HL-60 (cell line): ENCODE results near the gene GNRH2.
A peak's percentile ranks its signal among the peaks of the same experiment; 100 is the strongest.
"Not testable (repeated sequence)": the region's sequence is repeated elsewhere in the genome, so short reads cannot be mapped to it uniquely, and the experiment has no call there.

Source experiments
- DNase-seq, 2 experiments: peaks; one replicate each; pipeline ENCODE4 v3.0.0-alpha.2; 2010 to 2020; ENCODE audit warnings: low read depth in 1 of 2, low spot score in 1 of 2
- H3K27ac ChIP-seq: fragments of 250-450 bp; sonication (Bioruptor Pico); replicated peaks from 2 replicates; pipeline ENCODE4 v1.5.1; 2020; ENCODE audit warnings: mild to moderate bottlenecking, moderate library complexity
- H3K27me3 ChIP-seq: fragments of 250-450 bp; sonication (Bioruptor Pico); 2 replicates; pipeline ENCODE4 v1.5.1; 2021; ENCODE audit warnings: mild to moderate bottlenecking, moderate library complexity; ENCODE audit not compliant: insufficient read depth, poor library complexity, severe bottlenecking
- H3K4me3 ChIP-seq: replicated peaks from 2 replicates; pipeline ENCODE4 v1.5.1; 2011; ENCODE audit warnings: mild to moderate bottlenecking, control low read depth, low read length; ENCODE audit not compliant: insufficient read depth
- GABPA ChIP-seq: IDR thresholded peaks from 2 replicates; pipeline ENCODE4 v1.6.1; 2012; ENCODE audit warnings: low read depth
- POLR2AphosphoS5 ChIP-seq: IDR thresholded peaks from 2 replicates; pipeline ENCODE4 v1.6.1; 2012; ENCODE audit warnings: low read depth
- SPI1 ChIP-seq: IDR thresholded peaks from 2 replicates; pipeline ENCODE4 v1.6.1; 2012; ENCODE audit warnings: low read depth, mild to moderate bottlenecking, borderline replicate concordance
- TF ChIP-seq, protein P1 (sequence below): IDR thresholded peaks from 2 replicates; pipeline ENCODE4 v1.6.1; 2012; ENCODE audit warnings: low read depth; ENCODE audit not compliant: insufficient replicate concordance
- TF ChIP-seq, protein P2 (sequence below): IDR thresholded peaks from one replicate; pipeline ENCODE4 v1.5.1; 2011; ENCODE audit warnings: low read length, control low read depth, inconsistent platforms; ENCODE audit not compliant: insufficient read depth

Gene GNRH2

DNA sequence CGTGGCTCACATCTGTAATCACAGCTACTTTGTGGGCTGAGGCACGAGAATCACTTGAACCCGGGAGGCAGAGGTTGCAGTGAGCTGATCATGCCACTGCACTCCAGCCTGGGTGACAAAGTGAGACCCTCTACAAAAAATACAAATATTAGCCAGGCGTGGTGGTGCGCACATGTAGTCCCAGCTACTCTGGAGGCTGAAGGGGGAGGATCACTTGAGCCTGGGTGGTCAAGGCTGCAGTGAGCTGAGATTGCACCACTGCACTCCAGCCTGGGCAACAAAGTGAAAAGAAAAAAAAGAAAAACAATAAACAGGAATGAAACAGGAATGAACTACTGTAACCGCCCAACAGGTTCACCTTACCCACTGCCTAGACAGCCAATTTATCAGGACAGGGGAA is 20.7 kb downstream of the GNRH2 start:
- H3K4me3 ChIP-seq, H3K27me3 ChIP-seq, DNase-seq, H3K27ac ChIP-seq: not testable (repeated sequence)

DNA sequence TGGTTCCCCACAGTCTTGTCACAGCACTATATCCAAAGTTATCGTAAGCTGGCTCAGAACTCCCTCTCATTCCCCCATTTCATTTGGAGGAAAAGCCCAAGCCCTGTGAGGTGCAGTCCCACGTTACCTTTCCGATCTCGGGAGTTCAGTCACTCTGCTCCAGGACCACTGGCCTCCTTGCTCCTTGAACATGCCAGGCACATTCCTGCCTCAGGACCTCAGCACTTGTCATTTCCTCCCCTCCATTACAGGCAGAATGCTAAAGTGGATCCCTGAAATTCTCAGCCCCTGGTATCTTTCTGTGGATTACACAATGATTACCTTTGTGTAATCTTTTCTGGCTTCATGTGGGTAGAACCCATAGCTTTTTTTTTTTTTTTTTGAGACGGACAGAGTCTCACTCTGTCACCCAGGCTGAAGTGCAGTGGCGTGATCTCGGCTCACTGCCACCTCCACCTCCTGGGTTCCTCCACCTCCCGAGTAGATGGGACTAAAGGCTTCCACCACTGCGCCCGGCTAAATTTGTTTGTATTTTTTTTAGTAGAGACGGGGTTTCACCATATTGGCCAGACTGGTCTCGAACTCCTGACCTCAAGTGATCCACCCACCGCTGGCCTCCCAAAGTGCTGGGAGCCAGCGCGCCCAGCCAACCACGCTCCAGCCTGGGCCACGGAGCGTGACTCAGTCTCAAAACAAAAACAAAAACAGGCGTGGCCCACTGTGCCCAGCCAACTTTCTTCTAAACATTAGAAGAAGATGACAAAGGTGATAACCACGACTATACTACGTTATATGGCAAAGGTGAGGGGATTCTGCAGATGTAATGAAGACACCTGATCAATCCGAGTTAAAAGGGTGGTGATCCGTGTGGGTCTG is 24.0 kb downstream of the GNRH2 start:
- DNase-seq = no peak
- Histone ChIP-seq H3K4me3 (no peak overlapping the region), H3K27ac (no peak overlapping the region), H3K27me3 (peaks cover under 1% of the 10 kb centered on the region)
- no peak for TF ChIP-seq GABPA
- no peak for TF ChIP-seq SPI1
- no peak for TF ChIP-seq POLR2AphosphoS5
- TF ChIP-seq, protein P1, sequence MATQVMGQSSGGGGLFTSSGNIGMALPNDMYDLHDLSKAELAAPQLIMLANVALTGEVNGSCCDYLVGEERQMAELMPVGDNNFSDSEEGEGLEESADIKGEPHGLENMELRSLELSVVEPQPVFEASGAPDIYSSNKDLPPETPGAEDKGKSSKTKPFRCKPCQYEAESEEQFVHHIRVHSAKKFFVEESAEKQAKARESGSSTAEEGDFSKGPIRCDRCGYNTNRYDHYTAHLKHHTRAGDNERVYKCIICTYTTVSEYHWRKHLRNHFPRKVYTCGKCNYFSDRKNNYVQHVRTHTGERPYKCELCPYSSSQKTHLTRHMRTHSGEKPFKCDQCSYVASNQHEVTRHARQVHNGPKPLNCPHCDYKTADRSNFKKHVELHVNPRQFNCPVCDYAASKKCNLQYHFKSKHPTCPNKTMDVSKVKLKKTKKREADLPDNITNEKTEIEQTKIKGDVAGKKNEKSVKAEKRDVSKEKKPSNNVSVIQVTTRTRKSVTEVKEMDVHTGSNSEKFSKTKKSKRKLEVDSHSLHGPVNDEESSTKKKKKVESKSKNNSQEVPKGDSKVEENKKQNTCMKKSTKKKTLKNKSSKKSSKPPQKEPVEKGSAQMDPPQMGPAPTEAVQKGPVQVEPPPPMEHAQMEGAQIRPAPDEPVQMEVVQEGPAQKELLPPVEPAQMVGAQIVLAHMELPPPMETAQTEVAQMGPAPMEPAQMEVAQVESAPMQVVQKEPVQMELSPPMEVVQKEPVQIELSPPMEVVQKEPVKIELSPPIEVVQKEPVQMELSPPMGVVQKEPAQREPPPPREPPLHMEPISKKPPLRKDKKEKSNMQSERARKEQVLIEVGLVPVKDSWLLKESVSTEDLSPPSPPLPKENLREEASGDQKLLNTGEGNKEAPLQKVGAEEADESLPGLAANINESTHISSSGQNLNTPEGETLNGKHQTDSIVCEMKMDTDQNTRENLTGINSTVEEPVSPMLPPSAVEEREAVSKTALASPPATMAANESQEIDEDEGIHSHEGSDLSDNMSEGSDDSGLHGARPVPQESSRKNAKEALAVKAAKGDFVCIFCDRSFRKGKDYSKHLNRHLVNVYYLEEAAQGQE = no peak
- TF ChIP-seq, protein P2, sequence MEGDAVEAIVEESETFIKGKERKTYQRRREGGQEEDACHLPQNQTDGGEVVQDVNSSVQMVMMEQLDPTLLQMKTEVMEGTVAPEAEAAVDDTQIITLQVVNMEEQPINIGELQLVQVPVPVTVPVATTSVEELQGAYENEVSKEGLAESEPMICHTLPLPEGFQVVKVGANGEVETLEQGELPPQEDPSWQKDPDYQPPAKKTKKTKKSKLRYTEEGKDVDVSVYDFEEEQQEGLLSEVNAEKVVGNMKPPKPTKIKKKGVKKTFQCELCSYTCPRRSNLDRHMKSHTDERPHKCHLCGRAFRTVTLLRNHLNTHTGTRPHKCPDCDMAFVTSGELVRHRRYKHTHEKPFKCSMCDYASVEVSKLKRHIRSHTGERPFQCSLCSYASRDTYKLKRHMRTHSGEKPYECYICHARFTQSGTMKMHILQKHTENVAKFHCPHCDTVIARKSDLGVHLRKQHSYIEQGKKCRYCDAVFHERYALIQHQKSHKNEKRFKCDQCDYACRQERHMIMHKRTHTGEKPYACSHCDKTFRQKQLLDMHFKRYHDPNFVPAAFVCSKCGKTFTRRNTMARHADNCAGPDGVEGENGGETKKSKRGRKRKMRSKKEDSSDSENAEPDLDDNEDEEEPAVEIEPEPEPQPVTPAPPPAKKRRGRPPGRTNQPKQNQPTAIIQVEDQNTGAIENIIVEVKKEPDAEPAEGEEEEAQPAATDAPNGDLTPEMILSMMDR = no peak

DNA sequence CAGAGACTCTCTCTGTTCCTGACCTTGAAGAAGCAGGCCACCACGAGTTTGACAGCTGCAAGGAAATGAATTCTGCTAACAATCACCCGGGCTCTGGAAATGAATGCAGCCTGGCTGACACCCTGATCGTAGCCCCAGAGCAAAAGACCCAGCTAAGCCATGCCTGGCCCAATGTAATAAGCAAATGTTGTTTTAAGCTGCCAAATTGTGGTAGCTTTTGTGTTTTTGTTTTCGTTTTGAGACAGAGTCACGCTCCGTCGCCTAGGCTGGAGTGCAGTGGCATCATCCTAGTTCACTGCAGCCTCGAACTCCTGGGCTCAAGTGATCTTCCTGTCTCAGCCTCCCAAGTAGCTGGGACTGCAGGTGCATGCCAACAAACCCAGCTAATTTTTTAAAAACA is 24.7 kb downstream of the GNRH2 start:
- TF ChIP-seq GABPA (no peak), SPI1 (no peak)
- TF ChIP-seq, protein P1 = no peak
- Histone ChIP-seq H3K4me3 (no peak overlapping the region), H3K27me3 (peaks cover 2% of the 10 kb centered on the region), H3K27ac (no peak overlapping the region)
- no peak for DNase-seq

DNA sequence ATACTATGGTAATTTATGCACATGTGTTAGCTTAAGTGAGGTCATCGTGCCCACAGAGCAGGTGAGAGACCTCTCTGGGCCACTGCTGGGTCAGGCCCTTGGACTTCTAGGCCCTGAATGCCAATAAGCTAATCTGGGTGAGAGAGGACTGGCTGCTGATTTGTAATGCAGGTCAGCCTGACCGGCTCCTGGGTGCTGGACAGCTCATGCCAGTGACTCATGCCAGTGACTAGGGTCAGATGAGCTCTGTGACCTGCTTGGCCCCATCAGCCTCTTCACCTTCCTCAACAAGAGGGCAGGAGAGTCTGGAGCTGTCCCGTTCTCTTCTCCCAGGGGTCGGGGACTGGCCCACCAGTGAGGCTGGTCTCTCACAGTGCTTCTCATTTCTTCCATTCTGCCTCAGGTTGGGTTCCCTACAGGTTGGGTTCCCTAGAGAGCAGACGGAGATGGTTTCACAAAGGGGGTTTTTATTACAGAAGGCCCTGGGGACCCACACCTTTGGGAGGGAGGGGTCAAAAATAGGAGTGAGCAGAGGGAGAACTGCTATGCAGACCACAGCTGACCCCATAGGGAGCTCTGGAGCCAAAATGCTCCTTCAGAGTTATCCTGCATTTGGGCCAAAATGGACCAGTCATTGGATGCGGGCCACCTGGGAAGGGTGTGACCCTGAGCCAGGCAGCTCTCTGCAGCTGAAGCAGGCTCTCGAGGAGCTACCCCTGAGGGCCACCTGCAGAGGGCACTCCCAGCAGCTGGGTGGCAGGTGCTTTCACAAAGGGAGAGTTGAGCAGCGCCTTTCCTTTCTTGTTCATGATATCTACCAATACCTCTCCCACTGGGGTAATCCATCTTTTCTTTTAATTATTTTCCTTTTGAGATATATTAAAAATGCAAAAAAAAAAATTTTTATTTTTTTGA is 25.8 kb downstream of the GNRH2 start:
- no peak for TF ChIP-seq POLR2AphosphoS5
- TF ChIP-seq GABPA = no peak
- TF ChIP-seq SPI1 = no peak
- TF ChIP-seq, protein P2 = no peak
- TF ChIP-seq, protein P1 = no peak
- DNase-seq = peak in 1 of 2 experiments; percentile 37
- Histone ChIP-seq H3K4me3 (no peak overlapping the region), H3K27ac (no peak overlapping the region), H3K27me3 (peaks cover 2% of the 10 kb centered on the region)
